Neural cell (in vitro differentiated cells): ENCODE results near the gene DPP6.

Source experiments
- EP300 ChIP-seq: fragments of 450-650 bp; conservative IDR thresholded peaks from 2 replicates; pipeline ENCODE4 v1.6.1; 2014; ENCODE audit warnings: antibody characterized with exemption, mild to moderate bottlenecking, moderate library complexity; ENCODE audit not compliant: poor library complexity, severe bottlenecking
- EZH2 ChIP-seq: fragments of 200-600, 300-800 bp; shearing (Covaris generic), sonication (generic); IDR thresholded peaks from 2 replicates; pipeline ENCODE4 v1.6.1; 2014; ENCODE audit warnings: antibody characterized with exemption, low read length, borderline replicate concordance, mild to moderate bottlenecking; ENCODE audit not compliant: insufficient read depth, poor library complexity, severe bottlenecking

DNA sequence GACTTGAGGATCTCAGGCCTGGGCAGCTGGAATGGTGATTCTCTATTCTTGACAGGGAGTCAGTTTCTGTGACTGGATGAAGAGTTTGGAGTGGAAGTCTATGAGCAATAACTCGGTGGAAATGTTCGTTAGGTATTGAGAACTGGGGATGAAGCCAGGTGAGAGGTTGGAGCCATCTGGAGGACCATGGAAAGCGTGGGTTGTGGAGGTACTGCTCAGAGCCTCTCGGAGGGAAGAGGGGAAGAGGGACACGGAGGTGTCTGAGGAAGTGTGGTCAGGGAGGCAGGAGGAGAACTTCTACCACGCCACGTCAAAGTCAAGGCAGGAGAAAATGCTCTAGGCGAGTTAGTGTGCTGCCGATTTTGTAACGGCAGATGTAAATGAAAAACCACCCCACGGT lies 430.7 kb downstream of the DPP6 start:
- TF ChIP-seq EP300 (no peak), EZH2 (no peak)
